ENCODE data around the gene RTTN.

Gene RTTN

GRCh38 chr18:70037431-70038061, 167.9 kb downstream of the RTTN start:
- H3K27ac ChIP-seq (ENCODE audit: low read length), result no peak overlapping the region
- no peak for ATAC-seq (ENCODE audit: insufficient read depth, low read depth)

DNA sequence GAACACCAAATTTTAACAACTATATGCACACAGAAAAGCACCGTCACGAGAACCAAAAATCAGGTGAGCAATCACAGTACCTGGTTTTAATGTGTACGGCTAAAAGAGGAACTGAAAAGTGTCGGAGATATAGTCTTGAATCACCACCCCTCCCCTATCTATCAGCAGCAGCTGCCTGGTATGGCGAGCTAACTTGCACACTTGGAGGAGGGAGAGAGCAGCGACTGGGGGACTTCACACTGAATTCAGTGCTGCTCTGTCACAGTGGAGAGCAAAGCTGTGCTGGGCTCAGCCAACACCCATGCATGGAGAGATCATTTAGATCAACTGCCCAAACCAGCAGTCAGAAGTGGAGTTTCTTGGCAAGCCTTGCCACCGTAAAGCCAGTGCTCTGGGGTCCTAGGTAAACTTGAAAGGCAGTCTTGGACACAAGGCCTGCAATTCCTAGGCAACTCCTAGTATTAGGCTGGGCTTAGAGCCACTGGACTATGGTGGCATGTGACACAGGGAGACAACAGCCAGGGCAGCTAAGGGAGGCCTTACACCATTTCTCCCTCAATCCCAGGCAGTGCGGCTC, 168.6 kb downstream of the RTTN start:
- no peaks in the 10 kb centered on the region for H3K27me3 ChIP-seq (ENCODE audit: insufficient read depth, low read length, poor library complexity)
- H3K79me2 ChIP-seq (ENCODE audit: insufficient read depth, low read length), result peaks cover 3% of the 10 kb centered on the region; the same call in 1 of the 2 replicates
- H3K4me1 ChIP-seq (ENCODE audit: insufficient read depth, low read length), result no peaks in the 10 kb centered on the region
- no peak for ATAC-seq (ENCODE audit: insufficient read depth, low read depth)
- H3K4me2 ChIP-seq (ENCODE audit: insufficient read depth, low read length), result no peak overlapping the region
- no peak for DNase-seq
- H3K9ac ChIP-seq (ENCODE audit: low read depth, low read length), result no peak overlapping the region
- H3K36me3 ChIP-seq (ENCODE audit: insufficient read depth, low read length), result peaks cover 36% of the 10 kb centered on the region
- TF ChIP-seq CTCF (IDR thresholded peaks at IDR 0.05; ENCODE audit: borderline replicate concordance, extremely low read depth, low read length, poor library complexity, severe bottlenecking), result no peak
- TF ChIP-seq EZH2 (IDR thresholded peaks at IDR 0.05; ENCODE audit: borderline replicate concordance, low read depth, low read length, severe bottlenecking), result no peak
- H3K27ac ChIP-seq (ENCODE audit: low read length), result no peak overlapping the region
- no peak overlapping the region for H2AFZ ChIP-seq (ENCODE audit: low read depth, low read length)
- H3K4me3 ChIP-seq (ENCODE audit: low read depth in 1 of 2, low read length in 2 of 2), result no peak overlapping the region
- H3K9me3 ChIP-seq (ENCODE audit: insufficient read depth, low read length, severe bottlenecking), result no peaks in the 10 kb centered on the region
- no peaks in the 10 kb centered on the region for H4K20me1 ChIP-seq (ENCODE audit: insufficient read depth, low read length)

More at GRCh38 chr18:70037431-70038061, 167.9 kb downstream of the RTTN start:
- H2AFZ ChIP-seq (ENCODE audit: low read depth, low read length), result no peak overlapping the region
- TF ChIP-seq CTCF (IDR thresholded peaks at IDR 0.05; ENCODE audit: borderline replicate concordance, extremely low read depth, low read length, poor library complexity, severe bottlenecking) (no peak), EZH2 (IDR thresholded peaks at IDR 0.05; ENCODE audit: borderline replicate concordance, low read depth, low read length, severe bottlenecking) (no peak)
- H3K79me2 ChIP-seq (ENCODE audit: insufficient read depth, low read length), result peaks cover 3% of the 10 kb centered on the region; the same call in 1 of the 2 replicates
- no peaks in the 10 kb centered on the region for H3K9me3 ChIP-seq (ENCODE audit: insufficient read depth, low read length, severe bottlenecking)
- no peak overlapping the region for H3K4me2 ChIP-seq (ENCODE audit: insufficient read depth, low read length)
- no peaks in the 10 kb centered on the region for H4K20me1 ChIP-seq (ENCODE audit: insufficient read depth, low read length)
- H3K4me1 ChIP-seq (ENCODE audit: insufficient read depth, low read length), result no peaks in the 10 kb centered on the region
- H3K36me3 ChIP-seq (ENCODE audit: insufficient read depth, low read length), result peaks cover 31% of the 10 kb centered on the region
- no peak for DNase-seq
- H3K27me3 ChIP-seq (ENCODE audit: insufficient read depth, low read length, poor library complexity), result no peaks in the 10 kb centered on the region
- no peak overlapping the region for H3K4me3 ChIP-seq (ENCODE audit: low read depth in 1 of 2, low read length in 2 of 2)
- no peak overlapping the region for H3K9ac ChIP-seq (ENCODE audit: low read depth, low read length)

- Histone ChIP-seq H2AFZ (ENCODE audit: low read depth, low read length) (no peak overlapping the region), H3K9me3 (ENCODE audit: insufficient read depth, low read length, severe bottlenecking) (no peaks in the 10 kb centered on the region), H3K27ac (ENCODE audit: low read length) (no peak overlapping the region), H3K27me3 (ENCODE audit: insufficient read depth, low read length, poor library complexity) (no peaks in the 10 kb centered on the region), H3K79me2 (ENCODE audit: insufficient read depth, low read length) (peaks cover 3% of the 10 kb centered on the region; the same call in 1 of the 2 replicates), H4K20me1 (ENCODE audit: insufficient read depth, low read length) (no peaks in the 10 kb centered on the region), H3K36me3 (ENCODE audit: insufficient read depth, low read length) (peaks cover 37% of the 10 kb centered on the region), H3K4me1 (ENCODE audit: insufficient read depth, low read length) (no peaks in the 10 kb centered on the region), H3K4me3 (ENCODE audit: low read depth in 1 of 2, low read length in 2 of 2) (no peak overlapping the region), H3K9ac (ENCODE audit: low read depth, low read length) (no peak overlapping the region), H3K4me2 (ENCODE audit: insufficient read depth, low read length) (no peak overlapping the region)
- no peak for ATAC-seq (ENCODE audit: insufficient read depth, low read depth)
- no peak for TF ChIP-seq CTCF (IDR thresholded peaks at IDR 0.05; ENCODE audit: borderline replicate concordance, extremely low read depth, low read length, poor library complexity, severe bottlenecking)
- no peak for TF ChIP-seq EZH2 (IDR thresholded peaks at IDR 0.05; ENCODE audit: borderline replicate concordance, low read depth, low read length, severe bottlenecking)
- no peak for DNase-seq
These were observed 169.3 kb downstream of the RTTN start for GRCh38 chr18:70036168-70036567.
